ENCODE results near the gene STOM. TPM values are rescaled to one million over a fixed set of nuclear protein-coding genes. Genes with fewer than 3 reads are reported as not detected.
"Not testable (repeated sequence)": the region's sequence is repeated elsewhere in the genome, so short reads cannot be mapped to it uniquely, and the experiment has no call there.

The STOM gene
- total RNA-seq, 2 donors from 2014 or later, result 26.6 to 35.6 TPM

DNA sequence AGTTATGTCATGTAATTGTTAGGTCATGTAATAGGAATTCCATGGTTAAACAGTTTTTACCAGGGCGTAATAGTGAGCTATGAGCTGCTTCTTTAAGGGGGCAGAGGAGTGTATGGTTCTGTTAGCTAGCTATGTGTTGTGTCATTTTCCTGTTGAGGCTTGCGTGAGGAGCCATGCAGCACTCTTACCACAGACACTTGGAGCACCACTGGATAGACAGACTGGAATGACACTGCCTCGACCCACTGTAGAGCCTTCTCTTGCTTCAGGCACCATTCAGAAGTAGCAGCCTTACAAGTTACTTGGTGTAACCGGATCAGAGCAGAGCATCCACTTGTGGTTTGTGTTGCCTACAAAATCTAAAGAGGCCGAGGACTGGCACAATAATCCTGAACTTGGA is 28.3 kb upstream of the STOM start:
- peaks cover 16% of the 10 kb centered on the region for H3K27me3 Mint-ChIP-seq (ENCODE audit: insufficient read depth)
- no peak overlapping the region for H3K27ac Mint-ChIP-seq
- peaks cover 16% of the 10 kb centered on the region for H3K9me3 Mint-ChIP-seq
- H3K9ac ChIP-seq (ENCODE audit: extremely low read depth, low read length, poor library complexity, severe bottlenecking), result no peak overlapping the region
- no peak for DNase-seq
- H3K4me1 ChIP-seq (ENCODE audit: control insufficient read depth, insufficient read depth, low read length), result no peaks in the 10 kb centered on the region
- no peak overlapping the region for H3K27ac ChIP-seq (ENCODE audit: low read depth, low read length)
- H3K4me3 Mint-ChIP-seq, result no peak overlapping the region
- no peaks in the 10 kb centered on the region for H3K4me1 Mint-ChIP-seq
- H3K36me3 ChIP-seq (ENCODE audit: control insufficient read depth, insufficient read depth, low read length), result no peaks in the 10 kb centered on the region
- no peak overlapping the region for H3K4me3 ChIP-seq (ENCODE audit: low read length)
- H3K36me3 Mint-ChIP-seq (ENCODE audit: low read depth), result no peaks in the 10 kb centered on the region
- no peaks in the 10 kb centered on the region for H3K27me3 ChIP-seq (ENCODE audit: control insufficient read depth, insufficient read depth, low read length, poor library complexity, severe bottlenecking)
- TF ChIP-seq, protein P1, sequence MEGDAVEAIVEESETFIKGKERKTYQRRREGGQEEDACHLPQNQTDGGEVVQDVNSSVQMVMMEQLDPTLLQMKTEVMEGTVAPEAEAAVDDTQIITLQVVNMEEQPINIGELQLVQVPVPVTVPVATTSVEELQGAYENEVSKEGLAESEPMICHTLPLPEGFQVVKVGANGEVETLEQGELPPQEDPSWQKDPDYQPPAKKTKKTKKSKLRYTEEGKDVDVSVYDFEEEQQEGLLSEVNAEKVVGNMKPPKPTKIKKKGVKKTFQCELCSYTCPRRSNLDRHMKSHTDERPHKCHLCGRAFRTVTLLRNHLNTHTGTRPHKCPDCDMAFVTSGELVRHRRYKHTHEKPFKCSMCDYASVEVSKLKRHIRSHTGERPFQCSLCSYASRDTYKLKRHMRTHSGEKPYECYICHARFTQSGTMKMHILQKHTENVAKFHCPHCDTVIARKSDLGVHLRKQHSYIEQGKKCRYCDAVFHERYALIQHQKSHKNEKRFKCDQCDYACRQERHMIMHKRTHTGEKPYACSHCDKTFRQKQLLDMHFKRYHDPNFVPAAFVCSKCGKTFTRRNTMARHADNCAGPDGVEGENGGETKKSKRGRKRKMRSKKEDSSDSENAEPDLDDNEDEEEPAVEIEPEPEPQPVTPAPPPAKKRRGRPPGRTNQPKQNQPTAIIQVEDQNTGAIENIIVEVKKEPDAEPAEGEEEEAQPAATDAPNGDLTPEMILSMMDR (conservative IDR thresholded peaks at IDR 0.05), result no peak
- H3K9me3 ChIP-seq (ENCODE audit: control insufficient read depth, low read length), result peaks cover 5% of the 10 kb centered on the region
- 92 to 94% methylated on average over 5 of the region's 5 CpGs for WGBS, 2 experiments (ENCODE audit: insufficient coverage in 1 of 2, insufficient read length in 1 of 2)

DNA sequence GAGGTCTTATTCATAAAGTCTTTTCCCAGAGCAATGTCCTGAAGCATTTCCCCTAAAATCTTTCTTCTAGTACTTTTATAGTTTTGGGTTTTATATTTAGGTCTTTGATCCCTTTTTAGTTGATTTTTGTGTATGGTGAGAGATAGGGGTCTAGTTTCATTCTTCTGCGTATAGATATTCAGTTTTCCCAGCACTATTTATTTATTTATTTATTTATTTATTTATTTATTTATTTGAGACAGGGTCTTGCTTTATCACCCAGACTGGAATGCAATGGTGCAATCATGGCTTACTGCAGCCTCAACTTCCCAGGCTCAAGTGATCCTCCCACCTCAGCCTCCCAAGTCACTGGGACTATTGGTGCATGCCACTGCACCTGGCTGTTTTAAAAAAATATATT is 27.2 kb upstream of the STOM start:
- H3K4me1 Mint-ChIP-seq; H3K27me3 ChIP-seq (ENCODE audit: control insufficient read depth, insufficient read depth, low read length, poor library complexity, severe bottlenecking); H3K4me3 ChIP-seq (ENCODE audit: low read length); H3K4me1 ChIP-seq (ENCODE audit: control insufficient read depth, insufficient read depth, low read length); H3K9me3 ChIP-seq (ENCODE audit: control insufficient read depth, low read length); H3K27ac Mint-ChIP-seq; H3K4me3 Mint-ChIP-seq; H3K36me3 Mint-ChIP-seq (ENCODE audit: low read depth); DNase-seq; H3K36me3 ChIP-seq (ENCODE audit: control insufficient read depth, insufficient read depth, low read length); H3K27ac ChIP-seq (ENCODE audit: low read depth, low read length); H3K9ac ChIP-seq (ENCODE audit: extremely low read depth, low read length, poor library complexity, severe bottlenecking); H3K9me3 Mint-ChIP-seq: not testable (repeated sequence)
- peaks cover 10% of the 10 kb centered on the region for H3K27me3 Mint-ChIP-seq (ENCODE audit: insufficient read depth)
- no CpG with 5 or more reads among the region's 1 CpG for WGBS, 2 experiments (ENCODE audit: insufficient coverage in 1 of 2, insufficient read length in 1 of 2)

DNA sequence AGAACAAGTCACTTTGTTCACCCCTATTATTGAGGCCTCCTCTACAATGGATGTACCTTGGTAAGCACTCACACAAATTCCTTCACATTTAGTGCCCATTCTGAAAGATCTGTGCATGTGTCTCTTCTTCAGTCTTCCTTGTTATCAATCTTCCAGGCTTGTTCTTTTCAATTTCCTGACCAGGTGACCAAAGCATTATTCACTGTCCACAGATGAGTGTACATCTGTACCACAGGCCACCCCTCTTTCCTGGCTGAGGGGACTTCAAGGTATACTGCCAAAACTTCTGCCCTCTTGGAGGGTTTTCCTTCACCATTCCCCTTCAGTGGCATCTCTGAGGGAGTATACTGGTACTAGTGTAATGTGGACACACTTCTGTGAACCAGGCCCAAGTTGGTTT is 25.5 kb upstream of the STOM start:
- H3K27ac Mint-ChIP-seq, result no peak overlapping the region
- Histone ChIP-seq H3K9ac (ENCODE audit: extremely low read depth, low read length, poor library complexity, severe bottlenecking) (no peak overlapping the region), H3K9me3 (ENCODE audit: control insufficient read depth, low read length) (peaks cover 5% of the 10 kb centered on the region), H3K36me3 (ENCODE audit: control insufficient read depth, insufficient read depth, low read length) (no peaks in the 10 kb centered on the region), H3K4me1 (ENCODE audit: control insufficient read depth, insufficient read depth, low read length) (no peaks in the 10 kb centered on the region), H3K4me3 (ENCODE audit: low read length) (no peak overlapping the region), H3K27me3 (ENCODE audit: control insufficient read depth, insufficient read depth, low read length, poor library complexity, severe bottlenecking) (no peaks in the 10 kb centered on the region), H3K27ac (ENCODE audit: low read depth, low read length) (no peak overlapping the region)
- no peak for DNase-seq
- peaks cover 9% of the 10 kb centered on the region for H3K9me3 Mint-ChIP-seq
- no peaks in the 10 kb centered on the region for H3K36me3 Mint-ChIP-seq (ENCODE audit: low read depth)
- H3K4me1 Mint-ChIP-seq, result no peaks in the 10 kb centered on the region
- H3K27me3 Mint-ChIP-seq (ENCODE audit: insufficient read depth), result peaks cover 5% of the 10 kb centered on the region
- TF ChIP-seq, protein P1 (conservative IDR thresholded peaks at IDR 0.05), result no peak
- no peak overlapping the region for H3K4me3 Mint-ChIP-seq

DNA sequence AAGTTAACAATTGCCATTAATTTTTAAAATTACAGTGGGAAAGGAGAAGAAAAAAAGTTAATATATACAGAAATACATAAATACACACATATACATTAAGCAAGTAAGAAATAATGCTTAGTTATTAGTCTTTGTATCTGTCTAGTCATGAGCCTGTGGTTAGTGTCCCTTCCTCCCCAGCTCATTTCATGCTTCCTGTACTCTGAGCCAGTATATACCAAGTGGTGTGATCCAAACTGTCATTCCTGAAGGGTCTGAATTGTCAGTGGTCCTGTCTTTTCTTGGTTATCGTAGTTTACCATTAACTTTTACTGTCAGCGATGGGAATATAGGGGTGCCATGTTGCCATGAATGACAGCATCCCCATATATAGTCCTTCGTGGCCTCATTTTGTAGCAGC is 24.2 kb upstream of the STOM start:
- Histone ChIP-seq H3K4me3 (ENCODE audit: low read length) (no peak overlapping the region), H3K4me1 (ENCODE audit: control insufficient read depth, insufficient read depth, low read length) (no peaks in the 10 kb centered on the region), H3K9me3 (ENCODE audit: control insufficient read depth, low read length) (peaks cover 5% of the 10 kb centered on the region), H3K36me3 (ENCODE audit: control insufficient read depth, insufficient read depth, low read length) (no peaks in the 10 kb centered on the region), H3K27me3 (ENCODE audit: control insufficient read depth, insufficient read depth, low read length, poor library complexity, severe bottlenecking) (no peaks in the 10 kb centered on the region), H3K27ac (ENCODE audit: low read depth, low read length) (no peak overlapping the region), H3K9ac (ENCODE audit: extremely low read depth, low read length, poor library complexity, severe bottlenecking) (no peak overlapping the region)
- TF ChIP-seq, protein P1 (conservative IDR thresholded peaks at IDR 0.05), result no peak
- WGBS, 2 experiments (ENCODE audit: insufficient coverage in 1 of 2, insufficient read length in 1 of 2), result 96 to 98% methylated on average over 2 to 3 of the region's 3 CpGs
- Mint-ChIP-seq H3K4me3 (no peak overlapping the region), H3K27me3 (ENCODE audit: insufficient read depth) (peaks cover 3% of the 10 kb centered on the region), H3K9me3 (peaks cover 9% of the 10 kb centered on the region), H3K27ac (no peak overlapping the region), H3K4me1 (no peaks in the 10 kb centered on the region), H3K36me3 (ENCODE audit: low read depth) (no peaks in the 10 kb centered on the region)
- DNase-seq, result no peak

All from endodermal cell (in vitro differentiated cells).